Parathyroid adenoma (tissue), 2 donors: Measurements from ENCODE around the gene EXOC3.

Experiments used
- H2AFZ ChIP-seq: fragments of 300-600 bp; sonication (generic); one replicate; pipeline ENCODE4 v1.7.0; 2017; ENCODE audit warnings: antibody characterized with exemption, mild to moderate bottlenecking
- H3K27ac ChIP-seq: fragments of 300-600 bp; sonication (generic); one replicate; pipeline ENCODE4 v1.7.0; 2017
- H3K27me3 ChIP-seq: fragments of 300-600 bp; sonication (generic); one replicate; pipeline ENCODE4 v1.7.0; 2017; ENCODE audit warnings: low read length; ENCODE audit not compliant: control insufficient read depth, insufficient read depth
- H3K36me3 ChIP-seq: fragments of 300-600 bp; sonication (generic); one replicate; pipeline ENCODE4 v1.7.0; 2017; ENCODE audit warnings: low read length; ENCODE audit not compliant: control insufficient read depth, insufficient read depth
- H3K4me1 ChIP-seq: fragments of 300-600 bp; sonication (generic); one replicate; pipeline ENCODE4 v1.7.0; 2017; ENCODE audit warnings: control low read depth
- H3K4me2 ChIP-seq: fragments of 300-600 bp; sonication (generic); one replicate; pipeline ENCODE4 v1.7.0; 2017; ENCODE audit warnings: low read length
- H3K4me3 ChIP-seq: fragments of 300-600 bp; sonication (generic); one replicate; pipeline ENCODE4 v1.7.0; 2017; ENCODE audit warnings: low read depth, low read length
- H3K79me2 ChIP-seq: fragments of 300-600 bp; sonication (generic); one replicate; pipeline ENCODE4 v1.7.0; 2017; ENCODE audit warnings: control low read depth
- H3K9ac ChIP-seq: fragments of 300-600 bp; sonication (generic); one replicate; pipeline ENCODE4 v1.7.0; 2017; ENCODE audit warnings: mild to moderate bottlenecking
- H3K9me3 ChIP-seq: fragments of 300-600 bp; sonication (generic); one replicate; pipeline ENCODE4 v1.7.0; 2017; ENCODE audit warnings: low read length; ENCODE audit not compliant: control insufficient read depth
- CTCF ChIP-seq: fragments of 300-600 bp; sonication (generic); IDR thresholded peaks from one replicate; pipeline ENCODE4 v1.7.0; 2017; ENCODE audit warnings: antibody characterized with exemption, mild to moderate bottlenecking
- donor health status: primary hyperparathyroidism.

EXOC3 gene

GRCh38 chr5:460273-460625, 17.3 kb downstream of the EXOC3 start:
- Histone ChIP-seq H3K27ac (no peak overlapping the region), H3K4me2 (no peak overlapping the region), H3K4me3 (no peak overlapping the region), H3K4me1 (no peaks in the 10 kb centered on the region), H3K79me2 (peaks cover 13% of the 10 kb centered on the region), H3K9ac (no peak overlapping the region), H3K27me3 (no peaks in the 10 kb centered on the region), H3K9me3 (no peaks in the 10 kb centered on the region), H3K36me3 (no peaks in the 10 kb centered on the region), H2AFZ (no peak overlapping the region)
- no peak for TF ChIP-seq CTCF

- Histone ChIP-seq H3K79me2 (peaks cover 4% of the 10 kb centered on the region), H3K27ac (no peak overlapping the region), H3K4me1 (no peaks in the 10 kb centered on the region), H3K27me3 (no peaks in the 10 kb centered on the region), H3K9ac (no peak overlapping the region), H3K4me3 (no peak overlapping the region), H3K9me3 (no peaks in the 10 kb centered on the region), H3K36me3 (no peaks in the 10 kb centered on the region), H2AFZ (no peak overlapping the region), H3K4me2 (no peak overlapping the region)
- no peak for TF ChIP-seq CTCF
Measured at GRCh38 chr5:462051-462481, 19.1 kb downstream of the EXOC3 start.

- Histone ChIP-seq H3K4me1 (no peaks in the 10 kb centered on the region), H3K36me3 (no peaks in the 10 kb centered on the region), H3K27ac (no peak overlapping the region), H3K9me3 (no peaks in the 10 kb centered on the region), H3K27me3 (no peaks in the 10 kb centered on the region), H3K4me3 (no peak overlapping the region), H3K9ac (no peak overlapping the region), H3K4me2 (no peak overlapping the region), H3K79me2 (no peaks in the 10 kb centered on the region), H2AFZ (no peak overlapping the region)
- TF ChIP-seq CTCF, result no peak
Measured at GRCh38 chr5:463301-463700, 20.3 kb downstream of the EXOC3 start.

- no peaks in the 10 kb centered on the region for H3K79me2 ChIP-seq
- no peaks in the 10 kb centered on the region for H3K9me3 ChIP-seq
- TF ChIP-seq CTCF, result no peak
- no peak overlapping the region for H2AFZ ChIP-seq
- no peaks in the 10 kb centered on the region for H3K36me3 ChIP-seq
- H3K27me3 ChIP-seq, result no peaks in the 10 kb centered on the region
- no peak overlapping the region for H3K4me2 ChIP-seq
- no peak overlapping the region for H3K27ac ChIP-seq
- no peak overlapping the region for H3K4me3 ChIP-seq
- H3K9ac ChIP-seq, result no peak overlapping the region
- H3K4me1 ChIP-seq, result no peaks in the 10 kb centered on the region
Measured at GRCh38 chr5:463952-464351, 21.0 kb downstream of the EXOC3 start.

GRCh38 chr5:464446-464842, 21.5 kb downstream of the EXOC3 start:
- Histone ChIP-seq H3K4me2 (no peak overlapping the region), H3K36me3 (no peaks in the 10 kb centered on the region)

More at GRCh38 chr5:464446-464842, 21.5 kb downstream of the EXOC3 start:
- H3K9me3 ChIP-seq, result no peaks in the 10 kb centered on the region
- H3K27me3 ChIP-seq, result no peaks in the 10 kb centered on the region
- no peak overlapping the region for H3K27ac ChIP-seq
- no peak overlapping the region for H3K9ac ChIP-seq
- no peak overlapping the region for H3K4me3 ChIP-seq
- H2AFZ ChIP-seq, result no peak overlapping the region
- no peak for TF ChIP-seq CTCF
- H3K79me2 ChIP-seq, result no peaks in the 10 kb centered on the region
- no peaks in the 10 kb centered on the region for H3K4me1 ChIP-seq
